ENCODE results near the gene LRGUK.
A peak's percentile ranks its signal among the peaks of the same experiment; 100 is the strongest.
"Not testable (repeated sequence)": the region's sequence is repeated elsewhere in the genome, so short reads cannot be mapped to it uniquely, and the experiment has no call there.

Gene LRGUK

DNA sequence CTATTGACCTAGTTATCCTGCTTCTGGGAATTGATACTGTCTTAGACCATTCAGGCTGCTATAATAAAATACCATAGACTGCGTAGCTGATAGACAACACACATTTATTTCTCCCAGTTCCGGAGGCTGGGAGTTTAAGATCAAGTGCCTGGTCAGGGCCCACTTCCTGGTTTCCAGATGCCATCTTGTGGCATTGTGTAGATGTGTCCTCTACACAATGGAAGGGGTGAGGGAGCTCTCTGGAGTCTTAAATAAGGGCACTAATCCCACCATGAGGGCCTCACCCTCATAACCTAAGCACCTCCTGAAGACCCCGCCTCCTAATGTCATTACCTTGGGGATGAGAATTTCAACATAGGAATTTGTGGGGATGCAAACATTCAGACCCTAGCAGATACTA lies 127.2 kb downstream of the LRGUK start:
- peak in 2 of 3 experiments; percentile 13 to 50 for DNase-seq

DNA sequence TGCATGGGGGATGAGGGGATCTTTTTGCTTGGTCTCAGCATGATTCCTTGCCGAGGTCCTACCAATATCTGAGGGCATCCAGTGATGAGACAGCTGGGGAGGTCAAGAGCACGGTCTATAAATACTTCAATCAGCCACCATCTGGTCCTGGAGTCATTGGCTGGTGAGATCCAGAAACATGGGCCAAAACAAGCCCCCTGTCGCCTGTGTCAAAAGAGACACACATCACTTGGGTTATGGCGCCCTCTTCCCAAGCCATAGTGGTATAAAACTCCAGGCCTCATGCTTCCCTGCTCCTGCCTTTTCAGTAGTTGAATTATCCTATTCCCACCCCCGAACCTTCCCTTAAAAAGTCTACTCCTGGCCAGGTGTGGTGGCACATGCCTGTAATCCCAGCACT lies 128.7 kb downstream of the LRGUK start:
- no peak for DNase-seq

DNA sequence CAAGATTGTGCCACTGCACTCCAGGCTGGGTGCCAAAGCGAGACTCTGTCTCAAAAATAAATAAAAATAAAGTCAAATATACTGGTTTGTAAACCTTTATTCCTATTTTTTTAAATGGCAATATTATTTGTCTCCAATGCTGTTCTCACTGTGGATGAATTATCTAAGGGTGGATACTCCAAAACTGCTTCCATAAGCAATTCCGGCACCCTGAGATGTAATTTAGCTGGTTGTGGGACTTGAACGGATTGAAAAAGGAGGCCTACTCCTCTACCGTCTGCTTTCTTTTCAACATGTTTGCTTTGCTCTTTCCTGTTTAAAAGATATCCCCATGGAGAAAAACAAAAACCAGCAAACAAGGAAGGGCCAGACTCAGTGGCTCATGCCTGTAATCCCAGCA lies 135.2 kb downstream of the LRGUK start:
- no peak for DNase-seq

DNA sequence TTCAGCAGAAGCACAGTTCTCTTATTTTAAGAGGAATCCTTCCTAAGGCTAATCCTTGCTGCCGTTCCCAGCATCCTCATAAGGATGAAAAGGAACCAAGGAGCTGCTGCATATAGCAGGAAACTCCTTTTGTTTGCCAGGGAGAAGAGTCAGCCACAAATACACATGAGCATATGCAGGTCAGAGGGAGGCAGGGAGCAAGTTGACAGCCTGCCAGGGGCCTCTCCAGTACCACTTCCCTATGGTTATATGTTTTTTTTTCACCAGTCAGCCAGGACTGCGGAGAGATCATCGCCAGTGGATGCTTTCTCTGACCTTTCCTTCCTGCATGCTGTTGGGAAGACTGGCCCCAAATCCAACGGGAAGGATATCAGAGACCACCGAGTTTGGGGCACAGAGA lies 149.8 kb downstream of the LRGUK start:
- DNase-seq = no peak

DNA sequence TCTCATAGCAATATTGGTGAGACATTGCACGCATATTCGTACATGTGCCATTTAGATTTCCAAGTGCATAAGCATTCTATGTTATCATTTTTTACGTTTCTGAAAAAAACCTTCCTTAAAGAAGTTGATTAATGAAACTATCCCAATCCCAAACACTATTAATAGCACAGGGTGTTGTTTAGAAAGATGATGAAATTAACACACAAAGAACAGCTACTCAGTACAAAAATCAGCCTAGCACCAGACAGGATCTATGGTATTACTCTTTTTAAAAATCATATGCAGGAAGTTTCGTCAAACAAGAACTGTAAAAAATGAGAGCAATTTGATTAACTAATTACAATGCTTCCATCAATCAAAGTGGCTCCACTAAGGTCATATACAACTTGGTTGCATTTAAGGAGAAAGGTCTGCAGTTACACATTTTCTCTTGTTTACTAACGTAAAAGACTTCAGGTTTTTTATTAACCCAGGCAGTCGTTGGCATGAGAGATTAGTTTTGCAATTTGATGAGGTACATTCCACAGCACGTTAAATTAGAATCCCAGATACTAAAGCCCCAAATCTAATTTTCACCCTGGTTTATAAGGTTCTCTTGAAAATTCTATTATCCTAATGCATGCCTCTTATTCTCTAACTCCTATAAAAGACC lies 151.5 kb downstream of the LRGUK start:
- no peak for DNase-seq

DNA sequence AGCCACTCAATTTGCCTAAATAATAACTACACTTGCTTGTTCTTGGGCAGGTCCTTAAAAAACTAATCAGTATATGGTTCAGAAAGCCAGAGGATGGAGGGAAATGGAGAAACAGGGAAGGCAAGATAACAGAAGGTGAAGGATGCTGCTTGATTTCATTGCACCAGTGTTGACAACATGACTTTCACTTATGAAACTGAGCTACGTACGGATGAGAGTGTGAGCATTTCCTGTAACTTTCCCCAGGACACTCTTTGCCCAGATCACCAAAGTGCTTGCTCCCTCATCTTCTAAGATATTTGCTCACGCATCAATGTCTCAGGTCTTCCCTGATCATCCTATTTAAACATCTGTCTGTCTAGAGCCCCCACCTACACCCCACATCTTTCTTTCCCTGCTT lies 152.2 kb downstream of the LRGUK start:
- DNase-seq = no peak

DNA sequence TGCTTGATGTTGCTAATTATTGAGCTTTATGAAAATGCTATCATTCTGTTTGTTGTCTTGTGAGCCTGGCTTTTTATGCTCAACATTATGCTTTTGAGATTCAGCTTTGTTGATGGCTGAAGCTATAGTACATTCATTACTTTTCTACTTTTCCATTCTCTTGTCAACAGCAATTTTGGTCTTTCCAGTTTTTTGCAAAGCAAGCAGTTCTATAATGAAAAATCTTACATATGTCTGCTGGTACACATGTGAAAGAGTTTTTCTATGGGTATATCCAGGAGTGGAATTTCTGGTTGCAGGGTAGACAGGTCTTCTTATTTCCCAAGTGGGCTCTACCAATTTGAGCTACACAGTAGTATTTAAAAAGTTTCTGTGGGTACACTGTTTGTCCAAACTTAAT lies 152.8 kb downstream of the LRGUK start:
- no peak for DNase-seq

DNA sequence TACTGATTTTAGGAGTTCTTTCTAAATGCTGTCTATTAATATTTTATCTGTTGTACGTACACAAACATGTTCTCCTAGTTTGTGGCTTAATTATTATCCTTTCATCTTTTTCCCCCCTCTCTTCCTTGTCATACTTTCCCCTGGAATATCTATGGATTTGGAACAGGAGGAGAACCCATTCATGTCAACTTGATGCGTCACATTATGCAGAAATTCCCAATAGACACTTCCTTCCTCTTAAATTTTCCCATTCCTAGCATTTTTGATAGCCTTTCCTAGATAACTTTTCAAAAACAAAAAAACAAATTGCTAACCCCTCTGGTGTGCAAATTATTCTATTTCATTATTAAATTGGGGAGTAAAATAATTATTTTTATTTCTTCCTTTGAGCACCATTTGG lies 153.4 kb downstream of the LRGUK start:
- no peak for DNase-seq

DNA sequence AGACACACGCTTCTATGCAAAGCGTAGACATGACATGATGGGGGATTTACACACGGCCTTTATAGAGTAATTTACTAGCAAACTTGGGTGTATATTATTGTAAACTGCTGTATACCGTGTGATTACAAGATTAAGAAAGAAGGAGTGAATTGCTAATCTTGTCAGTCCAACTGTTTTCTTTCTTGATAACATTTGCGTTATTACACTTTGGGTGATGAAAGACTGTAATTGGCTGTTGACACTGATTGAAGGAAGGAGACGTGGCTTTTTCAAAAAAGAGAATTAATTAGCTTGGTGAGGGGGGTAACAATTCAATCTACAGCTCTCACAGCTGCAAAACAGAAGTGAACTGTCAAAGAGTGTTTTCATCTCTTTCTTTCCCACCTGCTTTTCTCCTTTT lies 156.9 kb downstream of the LRGUK start:
- peak in 1 of 3 experiments; percentile 20 for DNase-seq

DNA sequence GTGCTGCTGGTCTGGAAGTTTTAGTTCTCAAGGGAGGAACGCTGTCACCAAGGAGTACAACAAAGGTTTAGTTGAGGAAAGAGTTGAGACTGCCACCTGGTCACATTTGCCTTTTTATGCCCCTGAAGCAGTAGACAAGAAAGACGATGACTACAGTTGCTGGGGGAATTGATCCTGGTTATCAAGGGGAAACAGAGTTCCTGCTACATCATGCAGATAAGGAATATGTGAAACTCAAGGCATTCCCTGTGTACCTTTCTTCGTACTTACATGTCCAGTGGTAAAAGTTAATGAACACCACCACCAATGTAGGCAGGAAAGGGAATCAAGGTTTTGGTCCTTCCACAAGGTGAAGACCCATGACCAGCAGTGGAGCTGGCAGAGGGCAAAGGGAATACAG lies 157.8 kb downstream of the LRGUK start:
- DNase-seq = no peak

DNA sequence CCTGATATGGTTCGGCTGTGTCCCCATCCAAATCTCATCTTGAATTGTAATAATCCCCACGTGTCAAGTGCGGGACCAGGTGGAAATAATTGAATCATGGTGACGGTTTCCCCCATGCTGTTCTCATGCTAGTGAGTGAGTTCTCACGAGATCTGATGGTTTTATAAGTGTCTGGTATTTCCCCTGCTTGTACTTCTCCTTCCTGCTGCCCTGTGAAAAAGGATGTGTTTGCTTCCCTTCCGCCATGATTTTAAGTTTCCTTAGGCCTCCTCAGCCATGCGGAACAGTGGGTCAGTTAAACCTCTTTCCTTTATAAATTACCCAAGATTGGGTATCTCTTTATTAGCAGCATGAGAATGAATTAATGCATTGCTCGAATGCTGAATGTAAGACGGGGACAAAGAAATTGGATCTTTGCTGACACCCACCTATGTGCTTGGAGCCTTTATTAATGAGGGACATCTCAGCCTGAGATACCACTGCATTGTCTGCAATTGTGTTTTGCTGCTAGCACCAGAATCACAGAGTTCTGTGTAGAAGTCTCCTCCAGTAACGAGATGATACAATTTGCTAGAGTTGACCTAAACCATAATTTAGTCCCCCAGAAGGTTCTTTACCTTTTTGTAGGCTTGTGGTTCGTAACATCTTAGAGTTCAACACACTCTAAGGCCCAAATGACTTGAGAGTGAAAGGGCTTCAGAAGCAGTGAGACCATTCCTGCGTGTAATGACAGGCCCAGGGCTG lies 160.9 kb downstream of the LRGUK start:
- peak in 2 of 3 experiments; percentile 6 to 48 for DNase-seq

DNA sequence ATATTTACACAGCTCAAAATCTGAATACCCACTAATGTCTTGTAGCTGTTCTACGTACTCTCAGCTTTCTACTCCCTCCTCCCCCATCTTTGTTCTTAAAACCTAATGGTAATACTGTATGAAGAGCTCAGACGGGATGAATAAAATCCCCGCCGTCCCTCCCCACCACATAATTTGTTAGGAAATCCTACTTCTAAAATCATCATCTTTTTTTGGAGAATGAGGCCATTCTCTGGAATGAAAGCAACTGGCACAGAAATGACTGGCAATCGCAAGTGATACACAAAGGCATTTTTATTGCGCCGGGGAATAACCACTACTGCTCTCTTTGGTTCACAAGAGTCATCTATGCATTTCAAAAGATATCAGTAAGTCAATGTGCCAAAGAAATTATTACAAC lies 162.3 kb downstream of the LRGUK start:
- no peak for DNase-seq

DNA sequence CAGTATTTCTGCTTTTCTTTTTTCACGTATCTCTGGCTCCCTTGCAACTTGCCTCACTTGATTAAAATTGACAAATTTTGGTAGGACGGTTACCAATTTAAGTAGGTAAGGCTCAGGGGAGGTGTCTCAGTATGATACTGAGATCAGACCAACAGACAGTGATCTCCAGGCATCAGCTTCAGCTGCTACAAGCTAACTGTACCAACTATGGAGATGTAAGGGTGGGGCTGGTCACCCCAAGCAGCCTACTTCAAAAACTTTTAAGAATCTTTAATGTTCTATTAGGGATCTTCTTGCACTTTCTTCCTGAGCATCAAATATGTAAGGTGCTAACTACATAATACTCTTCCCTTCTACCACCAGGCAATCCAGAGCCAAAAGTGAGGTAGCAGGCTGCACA lies 162.7 kb downstream of the LRGUK start:
- no peak for DNase-seq

DNA sequence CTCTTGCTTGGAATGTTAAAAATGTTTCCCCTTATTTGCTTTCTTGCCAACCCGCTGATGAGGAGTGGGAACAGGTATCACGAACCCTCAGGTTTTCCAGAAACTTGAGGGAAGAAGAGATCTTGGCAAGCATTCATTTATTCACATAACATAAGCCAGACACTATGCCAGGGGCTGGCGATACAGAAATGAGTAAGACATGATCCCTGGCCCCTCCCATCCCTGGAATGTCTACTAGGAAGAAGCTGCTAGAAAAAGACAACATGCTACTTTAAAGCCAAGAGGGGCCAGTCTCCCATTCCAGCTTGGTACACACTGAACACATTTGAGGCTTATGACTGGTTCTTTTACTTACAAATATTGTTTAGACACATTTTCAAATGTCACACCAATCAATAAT lies 163.1 kb downstream of the LRGUK start:
- no peak for DNase-seq

DNA sequence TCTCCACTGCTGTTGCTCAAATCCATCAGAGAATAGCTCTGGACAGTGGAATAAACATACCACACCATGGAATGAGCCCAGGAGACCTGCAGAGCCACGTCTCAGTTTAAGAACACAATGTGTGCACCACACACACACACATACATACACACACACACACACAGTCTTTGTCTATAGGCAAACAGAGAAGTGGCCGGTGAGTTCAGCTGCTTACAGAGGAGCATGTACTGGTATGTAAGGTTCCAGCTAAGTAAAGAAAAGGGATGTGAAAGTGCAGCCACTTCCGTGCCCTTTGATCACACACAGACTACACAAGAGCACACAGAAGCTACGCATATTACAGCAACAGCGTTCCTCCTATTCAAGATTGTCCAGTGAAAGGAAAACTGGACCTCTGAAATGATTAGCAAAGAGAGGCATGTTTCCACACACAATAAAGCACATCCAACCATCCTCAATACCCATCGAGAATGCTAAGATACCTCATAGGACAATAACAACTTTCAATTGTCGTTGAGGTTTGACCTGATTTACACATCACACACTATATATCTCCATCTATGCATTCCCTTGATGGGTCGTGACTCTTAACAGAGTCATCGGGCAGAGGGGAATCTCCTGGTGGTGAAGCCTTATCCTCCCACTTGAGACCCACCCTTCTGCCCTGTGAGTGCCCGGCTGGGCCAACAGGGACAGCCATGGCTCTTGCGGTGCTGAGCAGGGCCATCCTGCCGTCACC lies 166.0 kb downstream of the LRGUK start:
- DNase-seq = no peak

DNA sequence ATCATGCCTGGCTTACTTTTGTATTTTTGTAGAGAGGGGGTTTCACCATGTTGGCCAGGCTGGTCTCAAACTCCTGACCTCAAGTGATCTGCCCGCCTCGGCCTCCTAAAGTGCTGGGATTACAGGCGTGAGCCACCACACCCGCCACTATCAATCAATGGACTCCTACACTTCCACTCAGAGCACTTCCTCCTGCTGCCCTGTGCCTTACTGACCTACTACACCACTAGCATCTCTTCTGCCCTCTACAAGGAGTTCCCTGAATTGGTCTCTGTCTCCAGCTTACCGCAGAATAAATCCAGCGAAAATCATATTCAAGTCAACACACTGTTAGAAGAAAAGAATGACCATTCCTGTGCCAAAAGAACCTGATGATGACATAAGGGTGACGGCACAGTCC lies 168.8 kb downstream of the LRGUK start:
- not testable (repeated sequence) for DNase-seq

DNA sequence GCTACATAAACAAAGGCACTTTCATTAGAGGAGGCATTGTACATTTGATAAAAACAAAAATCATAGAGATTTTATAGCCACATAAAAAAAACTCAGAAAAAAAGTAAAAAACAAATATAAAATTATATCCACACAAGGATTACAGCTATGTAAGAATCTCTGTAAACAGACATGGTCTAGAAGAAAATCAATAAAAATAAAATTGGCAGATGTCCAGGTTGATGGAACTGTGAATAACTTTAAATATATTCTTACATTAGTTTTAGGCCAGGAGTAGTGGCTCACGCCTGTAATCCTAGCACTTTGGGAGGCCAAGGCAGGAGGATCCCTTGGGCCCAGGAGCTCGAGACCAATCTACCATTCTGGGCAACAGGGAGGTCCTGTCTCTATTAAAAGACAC lies 170.3 kb downstream of the LRGUK start:
- no peak for DNase-seq

DNA sequence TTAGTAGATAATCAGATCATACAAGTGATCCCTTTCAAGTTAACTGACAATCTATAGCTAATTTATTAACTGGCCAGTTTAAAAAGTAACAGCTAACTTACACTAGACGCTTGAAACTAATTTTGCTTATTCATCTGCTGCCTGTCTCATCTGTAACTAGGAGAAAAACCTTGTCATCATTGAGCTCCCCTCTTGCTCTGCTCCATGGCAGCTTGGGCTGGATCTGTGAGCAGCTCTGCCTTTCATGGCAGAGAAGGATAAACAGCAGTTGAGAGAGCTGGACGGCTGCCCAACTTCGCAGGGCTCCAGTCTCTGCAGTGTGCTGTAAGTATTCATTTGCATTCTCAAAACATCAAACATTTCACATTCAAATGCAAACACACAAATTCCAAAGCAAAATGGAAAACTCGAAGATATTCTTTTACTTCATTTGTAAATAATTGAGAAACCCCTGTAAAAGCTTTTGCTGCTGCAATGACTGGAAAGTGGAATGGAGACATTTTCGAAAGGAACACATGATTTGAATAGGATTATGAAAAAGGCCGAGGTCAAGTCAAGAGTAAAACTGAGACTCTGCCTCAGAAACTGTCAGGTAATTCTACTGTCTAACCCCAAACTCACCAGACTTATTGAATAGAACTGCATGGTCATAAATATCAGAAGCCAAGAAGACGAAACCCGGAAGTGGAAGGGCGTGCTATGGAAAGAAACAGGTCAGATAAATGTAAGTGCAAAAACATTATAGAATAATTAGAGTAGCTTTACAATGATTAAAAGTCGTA lies 172.0 kb downstream of the LRGUK start:
- peak in 1 of 3 experiments; percentile 15 for DNase-seq

DNA sequence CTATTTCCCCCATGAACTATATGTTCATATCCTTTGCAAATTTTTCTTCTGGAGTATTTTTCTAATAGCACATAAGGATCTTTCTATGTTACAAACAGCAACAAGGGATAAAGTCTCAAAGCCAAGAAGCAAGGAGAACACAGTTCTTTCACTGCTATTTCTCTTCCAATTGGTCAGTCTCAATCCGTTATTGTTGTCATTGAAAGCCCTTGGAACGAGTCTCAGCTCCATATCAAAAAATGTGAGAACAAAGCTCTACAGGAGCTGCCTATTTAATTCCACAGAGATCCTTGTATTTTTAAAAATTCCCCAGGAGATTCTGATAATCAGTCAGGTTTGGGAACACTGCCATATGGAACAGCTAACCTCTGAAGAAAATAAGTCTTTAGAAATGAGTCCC lies 173.8 kb downstream of the LRGUK start:
- no peak for DNase-seq

DNA sequence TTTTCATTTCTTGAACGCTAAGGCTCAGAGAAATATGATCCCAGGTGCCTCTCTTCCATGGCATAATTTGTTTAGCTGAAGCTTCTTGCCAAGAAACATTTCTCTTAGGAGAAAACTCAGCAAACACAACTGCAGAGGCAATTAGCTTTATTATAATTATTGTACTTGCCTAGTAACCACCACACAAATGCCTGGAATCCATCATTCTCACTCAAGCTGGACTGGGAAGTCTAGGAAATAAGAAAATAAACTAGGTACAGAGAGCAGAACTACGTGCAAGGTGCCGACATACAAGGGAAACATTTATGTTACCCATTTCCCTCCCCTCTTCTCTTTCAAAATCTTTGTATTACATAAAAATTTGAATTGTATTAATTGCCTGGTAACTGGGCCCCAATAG lies 174.5 kb downstream of the LRGUK start:
- no peak for DNase-seq

DNA sequence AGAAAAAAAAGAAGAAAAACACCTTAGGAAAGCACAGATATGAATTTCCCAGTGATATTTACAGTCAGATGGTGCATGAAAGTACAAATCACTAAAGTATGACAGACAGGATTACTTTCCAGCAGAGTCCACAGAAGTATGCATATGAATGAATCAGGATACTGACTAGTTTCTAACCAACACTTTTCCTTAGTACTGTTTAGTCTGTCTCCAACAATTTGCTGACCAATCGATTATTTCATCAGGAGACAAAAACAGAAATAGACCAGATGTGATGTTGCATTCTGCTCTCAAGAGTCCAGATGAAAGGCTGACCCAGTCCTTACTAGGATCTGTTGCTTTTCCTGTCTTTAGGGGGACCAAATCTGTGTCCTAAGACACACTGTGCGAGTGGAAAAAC lies 175.0 kb downstream of the LRGUK start:
- DNase-seq = no peak

DNA sequence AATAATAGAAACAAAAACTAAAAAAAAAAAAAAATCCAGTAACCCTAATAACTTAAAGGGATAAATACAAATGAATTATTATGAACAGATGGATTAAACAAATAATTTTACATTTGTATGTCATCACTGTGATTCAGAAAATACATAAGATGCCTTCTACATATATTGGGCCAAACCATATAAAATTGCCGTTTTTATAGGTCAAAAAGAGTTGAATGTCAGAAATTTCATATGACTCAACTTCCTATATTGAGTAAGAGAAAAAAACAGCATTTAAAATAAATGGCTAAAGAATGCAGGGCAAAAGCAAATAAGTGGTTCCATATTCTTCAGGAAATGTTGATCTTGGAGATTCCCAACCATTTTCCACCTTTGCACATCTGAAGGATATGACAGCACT lies 180.2 kb downstream of the LRGUK start:
- DNase-seq = no peak

DNA sequence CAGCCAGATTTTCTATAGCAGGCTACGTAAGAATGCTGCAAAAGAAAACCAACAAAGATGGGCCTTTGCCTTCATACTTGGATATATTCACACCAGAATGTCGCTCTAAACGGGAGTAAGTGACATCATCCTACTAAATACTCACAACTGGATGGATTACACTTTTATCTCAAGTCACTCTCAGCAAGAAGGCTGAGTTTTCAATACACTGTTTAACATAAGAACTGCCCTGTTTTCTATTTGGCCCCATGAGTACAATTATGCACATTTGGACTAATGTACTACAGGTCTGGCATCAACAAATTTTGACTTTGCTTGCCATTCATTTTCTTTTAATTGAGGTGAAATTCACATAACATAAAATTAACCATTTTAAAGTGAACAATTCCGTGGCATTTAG lies 181.4 kb downstream of the LRGUK start:
- DNase-seq = no peak
